Activated naive CD4-positive, alpha-beta T cell treated with anti-CD3 and anti-CD28 coated beads, Interleukin-2, amount 10 ng/mL, durations not matched to agents 5 hours and 36 hours (primary cell): ENCODE results near the gene GCNT2. TPM values are rescaled to one million over a fixed set of nuclear protein-coding genes. Genes with fewer than 3 reads are reported as not detected.

Source experiments
- total RNA-seq, 2 experiments: library from RNA; stranded (reverse); gene quantifications; one replicate each; pipeline ENCODE4 v1.2.3, GENCODE V29; 2021

GCNT2 gene
- 1 to 10 TPM; 4.6 to 4.9 TPM for total RNA-seq

GRCh38 chr6:10521104-10521808 is at the start of gene GCNT2:
GCNT2 (plus strand) TSS chr6:10521351; CDS start chr6:10528912, 7,561 bp downstream.

Other genes with a start within 250 kb of the GCNT2 start
- under 1 TPM in 1 of 2 experiments, not detected in 1; 0.14 TPM for gene TFAP2A, start 106.3 kb upstream of the GCNT2 start, total RNA-seq
- under 1 TPM; 0.63 to 0.94 TPM for gene C6orf52, start 173.3 kb downstream of the GCNT2 start, total RNA-seq
- 10 to 100 TPM; 11.7 to 12.0 TPM for gene PAK1IP1, start 173.6 kb downstream of the GCNT2 start, total RNA-seq
- 10 to 100 TPM; 41.8 to 43.6 TPM for gene TMEM14C, start 201.7 kb downstream of the GCNT2 start, total RNA-seq
- gene TMEM14B, start 226.5 kb downstream of the GCNT2 start, total RNA-seq, result 10 to 100 TPM; 77.3 to 78.9 TPM